Right ventricle myocardium superior (tissue), 1 donor: ENCODE measurements around the gene SLC13A2. TPM values are rescaled to one million over a fixed set of nuclear protein-coding genes. Genes with fewer than 3 reads are reported as not detected.

ENCODE experiments used
- ATAC-seq: fragments of 200-7000 bp; cut with Tn5 transposase; one replicate; pipeline ENCODE4 v1.9.1; 2020; ENCODE audit warnings: mild to moderate bottlenecking; ENCODE audit not compliant: poor library complexity
- DNase-seq: peaks from one replicate; pipeline ENCODE4 v3.0.0-alpha.2; 2020
- intact Hi-C: fragments of 100-400 bp; cut with DNase I; formaldehyde crosslinking; loops from one replicate; pipeline ENCODE4 v1.11.2; 2022
- total RNA-seq: library from RNA; stranded (reverse); fragmentation: NEBNext Ultra II Directional; extraction: Animal tissue kit (Norgen Biotek cat#: 25700); gene quantifications from one replicate; pipeline ENCODE4 v1.2.1, GENCODE V29; 2021
- donor health status: DM: no; HTN: yes; CAD: no; lungs with severe emphysema.

The SLC13A2 gene
- total RNA-seq, 1 donor from 2014 or later, result not detected

DNA sequence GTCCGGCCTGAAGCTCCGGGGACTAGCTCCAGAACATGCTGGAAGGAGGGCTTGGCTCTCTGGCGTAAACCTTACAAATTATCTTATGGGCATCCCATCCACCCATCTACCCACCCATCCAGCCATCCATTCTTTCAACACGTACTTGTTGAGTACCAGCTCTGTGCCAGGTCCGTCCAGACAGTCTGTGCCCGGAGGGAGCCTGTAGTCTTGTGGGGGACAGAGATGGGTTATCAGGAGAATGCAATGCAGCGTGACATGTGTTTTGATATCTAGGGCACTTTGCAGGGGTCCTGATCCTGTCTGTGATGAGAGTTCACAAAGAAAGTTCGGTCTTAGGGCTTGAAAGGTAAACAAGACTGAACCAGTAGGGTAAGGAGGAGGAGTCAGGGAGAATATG, 4.1 kb upstream of the SLC13A2 start:
- DNase-seq (no peak), ATAC-seq (no peak)
- intact Hi-C loops, result no loop called here

DNA sequence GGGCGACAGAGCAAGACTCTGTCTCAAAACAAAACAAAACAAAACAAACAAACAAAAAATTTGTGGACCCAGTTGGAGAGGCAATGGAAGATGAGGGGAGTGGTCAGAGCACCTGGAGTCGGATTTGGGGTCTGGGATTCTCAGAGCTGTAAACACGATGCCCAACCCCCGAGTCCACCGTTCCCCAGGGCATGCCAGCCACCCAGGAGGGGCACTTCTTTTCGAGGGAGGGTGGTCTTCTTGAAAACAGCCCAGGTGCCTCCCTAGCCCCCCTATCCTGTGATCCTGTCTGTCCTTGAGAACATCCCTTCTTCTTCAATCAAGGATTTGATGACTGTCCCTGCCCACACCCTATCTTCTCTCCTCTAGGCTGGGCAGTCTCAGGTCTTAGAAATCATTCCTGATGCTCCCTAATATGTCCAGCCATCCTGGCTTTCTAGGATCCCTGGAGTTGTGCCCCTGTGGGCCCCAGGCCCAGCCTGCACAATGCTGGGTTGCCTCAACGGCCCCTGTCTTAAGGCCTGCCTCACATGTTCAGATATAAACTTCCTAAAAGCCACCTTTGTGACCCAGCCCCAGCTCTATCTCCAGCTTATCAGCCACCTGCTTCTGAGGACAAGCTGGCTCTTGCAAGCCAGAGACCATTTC, 3.1 kb upstream of the SLC13A2 start:
- DNase-seq, result no peak
- no peak for ATAC-seq
- intact Hi-C loops, result no loop called here

DNA sequence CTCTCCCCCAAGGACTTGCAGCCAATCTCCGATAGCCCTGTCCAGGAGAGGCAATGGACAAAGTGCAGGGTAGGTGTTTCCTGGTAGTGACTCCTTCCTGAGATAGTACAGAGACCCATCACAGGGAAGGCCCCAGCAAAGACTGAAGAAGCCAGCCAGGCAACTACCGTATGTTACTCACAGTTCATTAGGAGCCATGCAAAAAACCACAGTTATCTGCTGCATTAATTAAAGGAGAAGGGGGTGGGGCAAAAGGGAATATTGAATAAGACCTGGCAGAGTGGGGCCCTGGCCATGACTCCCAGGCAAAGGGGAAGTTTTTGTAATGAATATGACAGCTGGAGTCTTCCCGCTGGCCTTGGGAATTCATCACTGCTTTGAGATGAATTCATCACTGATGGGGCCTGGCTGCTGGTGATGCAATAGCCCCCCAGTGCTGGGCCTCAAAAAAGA, 2.5 kb upstream of the SLC13A2 start:
- intact Hi-C loops, result no loop called here
- DNase-seq (no peak), ATAC-seq (no peak)

DNA sequence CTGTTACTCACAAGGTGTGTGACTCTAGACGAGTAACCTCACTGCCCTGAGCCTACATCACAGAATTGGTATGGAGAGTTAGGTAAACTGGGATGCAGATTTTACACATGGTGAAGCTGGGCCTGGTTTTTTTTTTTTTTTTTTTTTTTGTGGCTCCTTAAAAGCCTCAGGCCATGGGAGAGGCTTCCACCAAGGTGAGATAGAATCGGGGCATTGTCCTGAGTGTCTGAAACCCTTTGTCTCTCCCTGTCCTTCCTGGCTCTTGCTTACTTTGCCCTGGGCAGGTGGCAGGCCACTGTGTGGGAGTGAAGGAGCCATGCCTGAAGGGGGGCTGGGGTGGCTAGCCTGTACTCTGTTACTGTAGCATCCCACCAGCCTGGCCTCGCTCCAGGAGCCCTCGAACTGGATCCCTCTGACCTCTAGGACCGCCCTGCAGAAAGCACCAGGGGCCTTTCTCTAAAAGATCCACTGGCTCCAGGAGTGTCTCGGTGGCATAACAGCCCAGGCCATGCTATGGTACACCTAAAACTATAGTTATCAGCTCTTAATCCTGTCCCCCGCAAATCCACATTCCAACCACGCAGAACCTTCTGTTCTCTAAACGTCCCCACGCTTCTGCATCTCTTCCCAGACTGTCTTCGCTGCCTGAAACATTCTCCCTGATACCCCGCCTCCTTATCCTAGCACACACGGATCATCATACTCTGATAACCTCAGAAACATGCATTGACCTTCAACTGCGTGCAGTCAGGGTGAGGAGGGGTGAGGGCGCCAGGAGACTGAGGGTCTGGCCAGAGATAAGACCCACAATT, 1.7 kb upstream of the SLC13A2 start:
- DNase-seq, result no peak
- intact Hi-C loops, result no loop called here
- no peak for ATAC-seq

DNA sequence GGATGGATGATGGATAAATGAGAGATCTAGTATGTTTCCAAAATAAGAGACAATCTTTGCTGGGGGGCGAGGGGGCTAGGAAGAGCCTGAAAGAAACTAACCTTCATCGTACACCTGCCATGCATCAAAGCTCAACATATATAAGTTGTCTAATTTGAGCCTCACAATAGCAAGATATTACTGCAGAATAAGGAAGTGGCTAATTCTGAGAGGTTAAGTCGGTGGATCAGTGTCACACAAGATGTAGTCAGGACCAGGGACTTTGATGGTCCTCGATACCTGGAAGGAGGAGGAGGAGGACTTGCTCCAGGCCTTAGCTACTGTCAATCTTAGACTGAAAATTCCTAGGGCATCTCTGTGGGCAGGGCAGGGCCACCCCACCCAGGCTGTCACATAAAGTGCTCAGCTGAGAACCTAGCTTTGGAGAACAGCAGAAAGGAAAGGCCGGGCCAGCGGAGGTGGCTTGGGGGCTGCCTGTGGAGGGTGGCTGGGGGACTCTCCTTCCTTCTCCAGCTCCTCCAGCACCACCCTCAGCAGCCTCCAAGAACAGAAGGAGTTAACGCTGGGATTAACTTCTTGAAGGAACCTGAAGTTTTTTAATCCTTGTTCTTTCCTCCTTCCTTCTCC, 460 bp upstream of the SLC13A2 start:
- intact Hi-C loops, result no loop called here
- DNase-seq, result no peak
- ATAC-seq, result no peak

DNA sequence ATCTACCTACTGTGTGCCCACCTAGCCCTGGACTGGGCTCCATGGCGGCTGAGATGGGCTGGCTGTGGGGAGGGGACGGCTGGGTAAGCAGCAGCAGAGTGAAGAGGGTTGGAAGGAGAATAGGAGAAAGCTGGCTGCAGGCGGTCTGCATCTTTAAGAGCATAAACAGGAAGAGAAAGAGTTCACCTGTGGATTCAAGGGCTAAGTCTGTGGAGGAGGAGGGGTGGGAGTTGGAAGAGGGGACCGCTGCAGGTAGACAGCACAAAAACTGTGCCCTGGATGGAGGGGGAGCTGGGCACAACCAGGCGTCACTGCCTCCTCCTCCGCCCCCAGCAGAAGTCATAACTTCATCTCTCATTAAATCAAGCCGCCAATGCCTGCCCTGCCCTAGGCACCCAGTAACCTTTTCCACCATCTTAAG, 677 bp downstream of the SLC13A2 start:
- intact Hi-C loops, result no loop called here
- DNase-seq, result no peak
- no peak for ATAC-seq

DNA sequence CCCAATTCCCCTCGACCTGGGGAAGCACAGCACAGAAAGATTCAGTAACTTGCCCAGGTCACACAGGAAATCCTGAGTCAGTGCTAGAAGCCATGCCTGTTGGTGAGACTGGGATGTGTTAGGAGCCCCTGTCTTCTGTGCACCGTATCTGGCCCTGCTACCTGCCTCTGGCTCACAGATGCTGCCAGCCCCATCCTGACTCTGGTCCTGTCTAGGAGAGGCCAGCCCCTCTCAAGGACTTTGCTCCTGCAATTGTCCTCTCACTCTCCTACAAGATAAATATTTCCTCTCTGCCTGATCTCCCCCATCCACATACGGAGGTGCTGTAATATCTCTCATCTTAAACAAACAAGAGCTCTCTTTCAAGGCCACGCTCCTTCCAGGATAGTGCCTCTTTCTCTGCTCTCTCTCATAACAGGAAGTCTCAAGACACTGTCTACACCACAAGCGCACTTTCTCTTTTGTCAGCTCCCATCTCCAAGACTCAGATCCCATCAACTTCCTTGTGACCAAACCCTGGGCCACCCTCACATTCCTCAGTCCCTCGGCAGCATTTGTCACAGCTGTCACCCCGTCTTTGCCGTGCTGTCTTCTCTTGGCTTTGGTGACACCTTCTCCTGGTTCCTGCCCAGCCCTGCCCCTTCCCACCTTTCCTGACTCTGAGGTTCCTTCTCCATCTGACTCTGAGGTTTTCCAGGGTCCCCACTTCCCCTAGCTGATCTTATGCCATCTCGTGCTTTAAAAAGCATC, 1.9 kb downstream of the SLC13A2 start:
- DNase-seq, result no peak
- intact Hi-C loops, result no loop called here

DNA sequence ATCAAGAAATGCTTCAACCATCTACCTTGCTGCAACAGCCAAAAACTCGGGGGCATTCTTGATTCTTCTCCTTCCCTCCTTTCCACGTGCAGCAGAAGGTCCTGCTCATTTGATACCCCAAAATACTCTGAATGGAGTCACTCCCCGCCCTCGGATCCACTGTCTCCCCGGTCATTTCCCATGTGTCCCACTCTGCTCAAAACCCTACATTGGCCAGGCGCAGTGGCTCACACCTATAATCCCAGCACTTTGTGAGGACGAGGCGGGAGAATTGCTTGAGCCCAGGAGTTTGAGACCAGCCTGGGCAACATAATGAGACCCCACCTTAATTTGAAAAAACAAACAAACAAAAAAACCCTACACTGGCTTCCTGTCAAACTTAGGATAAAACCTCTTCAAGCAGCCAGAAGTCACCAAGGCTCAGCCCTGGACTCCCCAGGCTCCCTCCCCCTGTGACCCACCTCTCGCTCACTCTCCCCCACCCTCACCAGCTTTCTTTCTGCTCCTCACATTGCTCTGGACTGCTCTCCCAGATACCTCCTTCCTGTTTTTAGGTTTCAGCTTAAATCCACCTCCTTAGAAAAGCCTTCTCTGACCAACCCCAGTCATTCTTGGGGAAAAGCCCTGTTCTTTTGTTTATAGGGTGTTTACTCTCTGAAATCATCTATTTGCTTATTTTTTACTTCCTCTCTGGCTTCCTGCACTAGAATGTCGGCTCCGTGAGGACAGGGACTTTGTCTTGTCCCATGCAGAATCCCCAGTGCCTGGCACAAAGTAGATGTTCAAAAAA, 2.8 kb downstream of the SLC13A2 start:
- ATAC-seq, result no peak
- intact Hi-C loops, result no loop called here
- DNase-seq, result no peak

More for the DNA sequence above, 1.9 kb downstream of the SLC13A2 start:
- ATAC-seq, result no peak

DNA sequence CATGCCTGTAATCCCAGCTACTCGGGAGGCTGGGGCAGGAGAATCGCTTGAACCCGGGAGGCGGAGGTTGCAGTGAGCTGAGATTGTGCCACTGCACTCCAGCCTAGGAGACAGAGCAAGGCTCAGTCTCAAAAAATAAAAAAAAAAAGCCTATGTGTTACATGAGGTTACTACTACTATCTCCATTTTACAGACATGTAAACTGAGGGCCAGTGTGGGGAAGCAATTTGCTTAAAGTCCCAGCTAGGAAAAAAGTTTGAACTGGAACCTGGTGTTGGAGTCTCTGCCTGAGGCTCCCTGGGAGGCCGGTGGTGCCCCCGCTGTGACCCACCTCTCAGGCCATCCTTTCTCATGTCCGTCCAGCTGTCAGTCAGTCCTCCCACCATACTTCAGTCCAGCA, 4.5 kb downstream of the SLC13A2 start:
- intact Hi-C loops, result no loop called here
- ATAC-seq (no peak), DNase-seq (no peak)

DNA sequence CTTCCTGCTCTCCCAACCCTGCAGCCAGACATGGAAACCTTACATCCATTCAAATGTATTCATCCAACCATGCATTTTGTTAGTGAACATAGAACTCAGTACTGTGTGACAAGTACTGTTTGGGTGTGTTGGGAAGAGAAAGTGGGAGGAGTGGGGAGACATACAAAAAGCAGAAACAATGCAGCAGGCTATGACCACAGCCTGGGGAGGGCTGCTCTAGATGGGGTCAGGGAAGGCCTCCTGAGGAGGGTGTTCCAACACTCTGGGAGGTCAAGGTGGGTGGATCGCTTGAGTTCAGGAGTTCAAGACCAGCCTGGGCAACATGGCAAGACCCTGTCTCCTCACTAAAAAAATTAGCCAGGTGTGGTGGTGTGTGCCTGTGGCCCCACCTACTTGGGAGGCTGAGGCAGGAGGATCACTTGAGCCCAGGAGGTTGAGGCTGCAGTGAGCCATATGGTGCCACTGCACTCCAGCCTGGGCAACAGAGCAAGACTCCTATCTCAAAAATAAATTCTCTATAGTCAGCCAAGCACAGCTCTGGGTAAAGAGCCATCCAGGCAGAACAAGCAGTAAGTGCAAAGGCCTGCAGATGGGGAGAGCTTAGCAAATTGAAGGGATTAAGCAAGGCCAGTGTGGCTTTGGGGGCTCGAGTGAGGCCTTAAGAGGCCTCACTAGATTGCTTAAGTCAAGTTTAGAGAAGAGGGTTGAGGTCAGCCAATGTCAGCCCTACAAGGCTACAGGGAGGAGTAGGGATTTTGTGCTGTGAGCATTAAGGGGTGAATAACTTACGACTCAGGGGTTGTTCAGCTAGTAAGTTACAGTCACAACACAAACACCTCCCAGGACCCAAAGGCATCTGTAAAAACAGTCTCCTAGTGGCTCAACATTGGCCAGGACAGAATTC, 5.5 kb downstream of the SLC13A2 start:
- DNase-seq (no peak), ATAC-seq (no peak)
- intact Hi-C loops, result no loop called here

DNA sequence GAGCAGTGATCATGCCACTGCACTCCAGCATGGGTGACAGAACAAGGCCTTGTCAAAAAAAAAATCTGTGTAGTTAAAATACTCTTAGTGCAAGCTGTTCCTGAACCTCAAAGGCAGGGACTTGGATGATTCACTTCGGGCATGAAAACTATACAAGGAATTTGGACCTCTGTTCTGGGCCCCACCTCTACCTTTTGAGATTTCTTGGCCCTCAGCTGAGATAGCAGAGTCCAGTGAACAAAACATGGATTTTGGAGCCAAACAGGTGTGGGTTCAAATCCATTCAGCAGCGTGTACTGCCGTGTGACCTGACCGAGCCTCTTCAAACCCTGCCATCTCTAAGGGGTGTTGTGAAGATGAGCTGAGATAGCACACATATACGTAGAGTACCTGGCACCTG, 6.8 kb downstream of the SLC13A2 start:
- intact Hi-C loops, result no loop called here
- no peak for ATAC-seq
- DNase-seq, result no peak

DNA sequence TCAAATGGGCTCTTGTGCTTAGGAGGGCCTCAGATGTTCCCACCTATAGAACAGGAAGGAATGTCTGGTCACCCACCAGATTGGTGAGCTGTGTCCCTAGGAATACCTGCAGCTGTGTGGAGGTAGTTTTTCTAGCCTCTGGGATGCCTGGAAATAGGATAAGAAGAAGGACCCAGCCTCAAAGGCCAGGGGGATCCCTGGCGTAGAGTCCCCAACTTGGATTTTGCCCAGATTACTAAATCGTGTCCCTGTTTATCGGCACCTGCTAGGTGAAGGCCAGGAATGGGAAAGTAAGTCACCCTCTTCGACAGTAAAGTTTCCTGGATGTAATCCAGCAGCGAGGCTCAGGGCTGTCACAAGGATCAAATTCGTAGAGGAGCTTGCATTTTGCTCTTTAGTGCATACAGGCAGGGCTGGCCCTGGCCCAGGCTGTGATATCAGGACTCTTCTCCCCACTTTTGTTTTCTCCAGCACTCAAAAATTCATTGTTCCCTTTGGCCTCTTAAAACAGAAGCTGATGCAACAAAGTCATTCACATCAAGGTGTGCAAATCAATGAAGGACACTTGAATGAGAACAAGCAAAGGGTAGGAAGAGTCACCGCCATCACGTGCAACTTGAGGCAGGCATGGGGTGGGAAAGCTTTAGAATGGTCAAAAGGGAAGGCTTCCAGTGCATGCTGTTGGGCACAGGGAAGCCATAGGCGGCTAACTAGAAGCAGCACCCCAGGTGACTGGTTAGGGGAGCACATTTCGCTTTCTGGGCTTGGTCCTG, 7.5 kb downstream of the SLC13A2 start:
- intact Hi-C loops, result no loop called here
- no peak for DNase-seq
- no peak for ATAC-seq

DNA sequence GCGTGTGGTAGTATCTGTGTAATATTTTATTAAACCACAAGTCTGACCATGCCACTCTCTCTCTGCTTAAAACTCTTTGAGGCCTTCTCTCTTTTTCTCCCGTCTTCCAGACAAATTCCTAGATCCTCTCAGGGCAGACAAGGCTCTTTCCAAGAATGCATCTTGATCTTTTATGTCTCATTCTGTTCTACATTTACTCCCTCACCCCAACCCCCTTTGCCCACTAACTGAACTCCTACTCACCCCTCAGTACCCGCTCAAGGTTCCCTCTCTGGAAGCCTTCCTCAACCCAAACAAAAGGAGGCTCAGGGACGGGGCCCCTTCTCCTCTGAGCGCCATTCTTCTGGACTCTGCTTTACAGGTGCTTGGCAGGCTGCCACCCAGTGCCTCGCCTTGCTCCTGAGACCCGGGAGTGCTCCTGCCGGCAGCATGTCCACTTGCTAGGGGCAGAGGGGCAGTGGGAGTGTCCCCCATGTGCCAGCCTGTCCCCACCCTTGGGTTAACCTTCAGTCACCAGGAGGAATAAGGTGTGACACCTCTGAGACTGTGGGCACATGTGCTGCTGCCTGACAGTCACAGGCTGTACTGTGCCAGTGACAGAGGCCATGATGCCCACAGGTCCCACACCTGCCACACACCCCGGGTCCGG, 9.2 kb downstream of the SLC13A2 start:
- DNase-seq, result no peak
- no peak for ATAC-seq
- intact Hi-C loops, result no loop called here

DNA sequence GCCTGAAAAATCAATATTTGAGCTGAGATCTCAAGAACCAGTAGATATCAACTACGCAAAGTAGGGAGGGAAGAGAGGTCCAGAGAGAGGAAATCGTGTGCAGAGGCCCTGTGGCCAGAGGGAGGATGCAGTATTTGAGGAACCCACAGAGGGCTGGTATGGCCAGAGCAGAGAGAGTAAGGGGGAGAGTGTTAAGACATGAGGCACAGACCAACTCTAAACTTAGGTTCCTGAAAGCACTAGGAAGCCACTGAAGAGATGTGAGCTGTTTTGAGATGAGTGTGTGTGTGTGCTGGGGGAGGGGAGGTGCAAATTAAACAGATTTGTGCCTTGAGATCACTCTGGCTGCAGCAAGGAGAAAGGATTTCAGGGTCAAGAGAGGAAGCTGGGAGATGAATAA, 10.9 kb downstream of the SLC13A2 start:
- intact Hi-C loops, result no loop called here
- no peak for ATAC-seq
- no peak for DNase-seq

DNA sequence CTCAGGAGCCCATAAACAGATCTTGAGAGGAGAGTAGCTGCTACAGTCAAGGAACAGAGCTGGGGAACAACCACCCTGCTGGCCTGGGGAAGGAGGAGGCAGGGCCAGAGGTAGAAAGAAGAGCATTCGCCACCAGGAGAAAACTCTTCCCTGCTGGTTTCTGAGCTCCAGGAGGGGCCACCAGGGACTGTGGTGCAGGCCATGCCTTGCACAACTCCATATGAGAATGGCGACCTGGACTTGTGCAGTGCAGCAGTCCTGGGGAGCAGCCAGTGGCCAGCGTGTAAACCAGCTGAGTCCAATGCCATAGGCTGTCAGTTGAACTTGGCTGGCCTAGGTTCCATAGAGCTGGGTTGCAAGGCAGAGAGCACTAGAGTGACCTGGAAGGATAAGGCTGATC, 11.6 kb downstream of the SLC13A2 start:
- ATAC-seq (no peak), DNase-seq (no peak)
- intact Hi-C loops, result no loop called here

DNA sequence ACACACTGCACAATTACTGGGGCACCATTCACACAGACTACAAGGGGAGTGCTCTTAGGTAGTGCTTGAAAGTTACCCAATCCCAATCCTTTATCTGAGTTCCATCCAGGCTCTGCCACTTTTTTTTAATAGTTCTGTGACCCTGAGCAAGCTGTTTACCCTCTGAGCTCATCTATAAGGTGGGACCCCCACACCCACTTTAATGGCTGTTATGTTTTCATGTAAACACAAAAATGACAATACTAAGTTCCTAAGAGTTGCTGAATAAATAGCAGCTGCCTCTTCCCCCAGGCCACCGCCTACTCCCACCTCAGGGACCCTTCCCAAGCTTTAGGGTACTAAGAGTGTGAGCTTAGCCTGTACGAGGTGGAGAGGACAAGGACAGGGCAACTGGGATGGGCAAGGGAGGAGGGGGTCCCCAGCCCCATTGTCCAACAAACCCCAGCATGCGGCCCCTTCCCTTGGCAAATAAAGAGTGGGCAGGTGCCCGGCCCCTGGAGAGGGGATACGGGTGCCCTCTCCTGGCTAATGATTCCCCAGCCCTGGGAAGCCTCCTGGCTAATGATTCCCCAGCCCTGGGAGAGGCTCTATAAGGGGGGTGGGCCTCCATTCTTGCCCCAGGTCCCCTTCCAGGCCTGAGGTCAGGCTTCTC, 14.6 kb downstream of the SLC13A2 start:
- intact Hi-C loops, result no loop called here
- ATAC-seq (no peak), DNase-seq (no peak)
